Activated CD8-positive, alpha-beta memory T cell treated with anti-CD3 and anti-CD28 coated beads, Interleukin-2, amount 50 U/mL, for 1 hour (primary cell): ENCODE measurements around the gene SEC14L3.

Experiments used
- DNase-seq: peaks from one replicate; pipeline ENCODE4 v3.0.0-alpha.2; 2020; ENCODE audit errors: extremely low read depth

The SEC14L3 gene

GRCh38 chr22:30423301-30423958 lies 48.4 kb downstream of the SEC14L3 start:
- DNase-seq: no peak

GRCh38 chr22:30422481-30423300 lies 49.1 kb downstream of the SEC14L3 start:
- DNase-seq: no peak

GRCh38 chr22:30421695-30422480 lies 49.9 kb downstream of the SEC14L3 start:
- DNase-seq: no peak

GRCh38 chr22:30420347-30421125 lies 51.3 kb downstream of the SEC14L3 start:
- DNase-seq: no peak

GRCh38 chr22:30416837-30417236 lies 55.0 kb downstream of the SEC14L3 start:
- DNase-seq: no peak

- DNase-seq: no peak
These were observed 55.4 kb downstream of the SEC14L3 start for GRCh38 chr22:30416403-30416802.

GRCh38 chr22:30414525-30415047 lies 57.2 kb downstream of the SEC14L3 start:
- DNase-seq: no peak

- DNase-seq: no peak
These were observed 57.9 kb downstream of the SEC14L3 start for GRCh38 chr22:30413745-30414524.

- DNase-seq: no peak
These were observed 58.8 kb downstream of the SEC14L3 start for GRCh38 chr22:30413001-30413400.

- no peak for DNase-seq
These were observed 60.0 kb downstream of the SEC14L3 start for GRCh38 chr22:30411780-30412179.
